HG02678 (cell line): ENCODE measurements around the gene ACOXL.
"Not testable (repeated sequence)": the region's sequence is repeated elsewhere in the genome, so short reads cannot be mapped to it uniquely, and the experiment has no call there.

Experiments used
- ATAC-seq: cut with Tn5 transposase; IDR thresholded peaks from one replicate; pipeline ENCODE4 v1.9.1; 2021; ENCODE audit warnings: mild to moderate bottlenecking, moderate library complexity; ENCODE audit not compliant: unreplicated experiment

The ACOXL gene

GRCh38 chr2:110732422-110733413 is at the start of gene ACOXL:
Gene ACOXL (plus strand): TSS chr2:110732573. CDS start chr2:110768390, 35,817 bp downstream.
- ATAC-seq, result no peak

DNA sequence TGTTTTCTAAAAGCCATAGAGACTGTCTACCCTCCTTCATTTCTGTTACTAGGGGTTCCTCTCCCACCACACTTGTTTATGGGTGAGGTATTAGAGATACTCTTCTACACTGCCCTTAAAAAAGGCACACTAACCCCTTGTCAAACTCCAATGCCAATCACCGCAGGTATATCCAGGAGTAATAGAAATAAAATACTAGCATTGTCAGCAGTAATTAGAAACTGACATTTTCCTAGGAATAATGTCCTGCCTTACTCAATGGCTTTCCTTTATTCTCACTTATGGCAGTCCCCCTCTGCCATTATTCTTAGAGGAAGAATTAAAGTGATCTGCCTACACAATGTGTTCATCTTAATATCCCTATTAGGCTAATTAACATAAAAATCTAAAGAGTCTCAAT is 49.5 kb upstream of the ACOXL start:
- no peak for ATAC-seq

- not testable (repeated sequence) for ATAC-seq
Measured at GRCh38 chr2:110687775-110688484, 44.4 kb upstream of the ACOXL start.

- ATAC-seq, result no peak
Measured at GRCh38 chr2:110688594-110689091, 43.7 kb upstream of the ACOXL start.

- no peak for ATAC-seq
Measured at GRCh38 chr2:110690083-110690965, 42.0 kb upstream of the ACOXL start.

DNA sequence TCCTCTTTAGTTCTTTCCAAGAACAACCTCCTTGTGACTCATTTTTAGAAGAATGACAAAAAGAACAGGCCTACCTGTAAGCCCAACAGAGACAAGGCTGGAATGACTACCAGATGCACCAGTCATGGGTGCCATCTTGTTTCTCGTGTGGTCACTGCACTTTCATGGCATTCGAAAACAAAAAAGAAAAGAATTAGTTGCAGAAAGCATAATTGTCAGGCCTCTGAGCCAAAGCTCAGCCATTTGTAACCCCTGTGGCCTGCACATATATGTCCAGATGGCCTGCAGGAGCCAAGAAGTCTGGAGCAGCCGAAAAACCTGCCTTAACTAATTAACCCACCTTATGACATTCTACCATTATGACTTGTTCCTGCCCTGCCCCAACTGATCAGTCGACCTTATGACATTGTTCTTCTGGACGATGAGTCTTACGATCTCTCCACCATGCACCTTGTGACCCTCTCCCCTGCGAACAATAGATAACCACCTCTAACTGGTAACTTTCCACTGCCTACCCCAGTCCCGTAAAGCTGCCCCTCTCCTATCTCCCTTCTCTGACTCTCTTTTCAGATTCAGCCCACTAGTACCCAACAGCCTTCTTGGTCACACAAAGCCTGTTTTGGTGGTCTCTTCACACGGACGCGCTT is 40.6 kb upstream of the ACOXL start:
- no peak for ATAC-seq

GRCh38 chr2:110695146-110695898 is 37.1 kb upstream of the ACOXL start:
- ATAC-seq, result not testable (repeated sequence)

DNA sequence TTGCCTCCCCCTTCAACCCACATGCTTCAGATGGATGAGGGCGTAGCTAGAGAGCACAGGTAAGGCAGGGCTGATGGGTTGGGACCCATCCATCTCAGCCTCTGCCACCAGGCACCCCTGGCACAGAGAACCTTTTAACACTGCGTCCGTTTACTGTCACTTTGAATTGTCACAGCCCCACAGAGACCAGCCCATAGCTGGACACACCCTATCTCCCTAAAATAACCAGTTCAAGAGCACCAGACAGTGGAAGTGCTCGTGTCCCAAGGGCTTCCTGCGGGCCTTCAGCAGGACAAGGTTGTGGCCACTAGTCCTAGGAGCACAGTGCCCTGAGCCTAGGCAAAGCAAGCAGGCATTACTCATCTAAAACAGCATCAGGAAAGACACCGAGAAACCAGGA is 34.1 kb upstream of the ACOXL start:
- ATAC-seq, result not testable (repeated sequence)

GRCh38 chr2:110702514-110703380 is 29.6 kb upstream of the ACOXL start:
- ATAC-seq, result no peak

DNA sequence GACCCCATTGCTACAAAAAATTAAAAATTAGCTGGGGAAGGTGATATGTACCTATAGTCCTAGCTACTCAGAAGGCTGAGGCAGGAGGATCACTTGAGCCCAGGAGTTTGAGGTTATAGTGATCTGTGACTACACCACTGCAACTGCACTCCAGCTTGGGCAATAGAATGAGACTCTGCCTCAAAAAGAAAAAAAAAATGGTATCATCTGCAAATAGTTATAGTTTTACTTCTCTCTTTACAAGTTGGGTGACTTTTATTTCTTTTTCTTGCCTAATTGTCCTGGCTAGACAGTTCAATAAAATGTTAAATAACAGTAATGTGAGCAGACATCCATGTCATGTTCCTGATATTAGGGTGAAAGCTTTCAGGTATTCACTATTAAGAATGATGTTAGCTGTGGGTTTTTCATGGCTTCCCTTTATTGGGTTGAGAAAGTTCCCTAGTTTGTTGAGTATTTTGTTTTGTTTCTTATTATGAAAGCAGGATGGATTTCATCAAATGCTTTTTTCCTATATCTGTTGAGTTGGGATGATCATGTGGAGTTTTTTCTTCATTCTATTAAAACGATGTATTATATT is 24.9 kb upstream of the ACOXL start:
- no peak for ATAC-seq

DNA sequence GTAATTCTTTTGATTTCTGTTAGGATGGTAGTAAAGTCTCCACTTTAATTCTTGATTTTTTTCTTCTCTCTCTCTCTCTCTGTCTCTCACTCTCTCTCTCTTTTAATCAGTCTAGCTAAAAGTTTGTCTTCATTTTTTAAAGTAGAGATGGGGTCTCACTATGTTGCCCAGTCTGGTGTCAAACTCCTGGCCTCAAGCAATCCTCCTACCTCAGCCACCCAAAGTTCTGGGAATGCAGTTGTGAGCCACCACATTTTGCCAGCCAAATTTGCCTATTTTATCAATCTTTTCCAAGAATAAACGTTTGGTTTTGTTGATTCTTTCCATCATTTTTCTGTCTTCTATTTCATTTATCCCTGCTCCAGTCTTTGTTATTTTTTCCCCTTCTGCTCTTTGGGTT is 23.9 kb upstream of the ACOXL start:
- no peak for ATAC-seq

DNA sequence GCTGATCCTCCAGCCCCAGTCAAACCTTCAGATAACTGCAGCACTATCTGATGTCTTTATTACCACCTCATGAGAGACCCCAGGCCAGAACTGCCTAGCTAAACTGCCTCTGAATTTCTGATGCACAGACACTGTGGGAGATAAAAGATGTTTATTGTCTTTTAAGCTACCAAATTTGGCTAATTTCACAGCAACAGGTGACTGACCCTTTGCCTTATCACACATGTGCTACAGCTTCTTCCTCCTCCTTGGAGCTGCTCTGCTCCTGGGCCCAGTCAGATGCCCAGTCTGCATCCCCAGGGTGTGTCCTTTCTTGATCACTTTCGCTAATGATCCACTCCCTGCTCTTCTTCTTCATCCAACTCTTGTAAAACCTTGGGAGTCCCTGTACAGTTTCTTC is 19.6 kb upstream of the ACOXL start:
- no peak for ATAC-seq

- no peak for ATAC-seq
Measured at GRCh38 chr2:110713513-110714362, 18.6 kb upstream of the ACOXL start.

GRCh38 chr2:110714452-110715224 is 17.7 kb upstream of the ACOXL start:
- no peak for ATAC-seq

- ATAC-seq, result no peak
Measured at GRCh38 chr2:110716959-110717645, 15.3 kb upstream of the ACOXL start.

- ATAC-seq, result no peak
Measured at GRCh38 chr2:110717734-110718133, 14.6 kb upstream of the ACOXL start.
